NCI-H1436 treated with DMSO at 0.1 percent for 48 hours (cell line): Measurements from ENCODE around the gene FOXR1.
A peak's percentile ranks its signal among the peaks of the same experiment; 100 is the strongest.
"Not testable (repeated sequence)": the region's sequence is repeated elsewhere in the genome, so short reads cannot be mapped to it uniquely, and the experiment has no call there.

ENCODE experiments used
- DNase-seq: peaks from one replicate; lab custom pipeline; 2025; lab: John Stamatoyannopoulos, UW

The FOXR1 gene

DNA sequence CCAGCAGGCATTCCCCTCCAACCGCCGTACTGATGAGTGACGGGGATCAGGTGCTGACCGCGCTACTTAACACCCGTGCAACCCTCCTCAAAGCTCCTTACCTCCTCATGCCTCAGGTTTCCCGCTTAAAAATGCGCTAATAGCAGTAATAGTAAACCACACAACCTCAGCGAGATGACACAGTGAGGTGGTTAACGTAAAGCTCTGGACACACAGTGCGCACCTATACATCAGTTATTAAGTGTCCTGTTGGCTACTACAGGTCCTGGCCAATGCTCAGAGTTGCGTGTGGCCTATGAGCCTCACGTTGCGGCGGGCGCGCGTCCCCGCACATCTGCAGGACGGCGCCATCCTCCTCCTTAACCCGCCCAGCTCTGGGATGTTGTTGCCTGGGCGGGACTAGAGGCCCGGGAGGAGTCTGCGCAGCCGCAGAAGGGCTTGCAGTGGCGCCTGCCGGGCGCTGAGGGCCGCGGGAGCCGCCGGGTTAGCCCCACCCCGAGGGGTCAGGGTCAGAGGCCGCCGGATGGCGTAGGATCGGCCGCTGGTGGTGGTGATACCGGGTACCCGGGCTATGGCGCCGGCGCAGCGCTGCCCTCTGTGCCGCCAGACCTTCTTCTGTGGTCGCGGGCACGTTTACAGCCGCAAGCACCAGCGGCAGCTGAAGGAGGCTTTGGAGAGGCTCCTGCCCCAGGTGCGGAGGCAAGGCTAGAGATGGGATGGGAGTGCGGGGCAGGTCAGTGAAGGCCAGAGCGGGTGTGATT, 26.2 kb downstream of the FOXR1 start, which contains the start of gene CENATAC:
TSS of gene CENATAC (plus strand) at position 512 of the 761 bp plus-strand sequence. CDS start at position 572, 60 bp downstream.
- peak; percentile 73 for DNase-seq

DNA sequence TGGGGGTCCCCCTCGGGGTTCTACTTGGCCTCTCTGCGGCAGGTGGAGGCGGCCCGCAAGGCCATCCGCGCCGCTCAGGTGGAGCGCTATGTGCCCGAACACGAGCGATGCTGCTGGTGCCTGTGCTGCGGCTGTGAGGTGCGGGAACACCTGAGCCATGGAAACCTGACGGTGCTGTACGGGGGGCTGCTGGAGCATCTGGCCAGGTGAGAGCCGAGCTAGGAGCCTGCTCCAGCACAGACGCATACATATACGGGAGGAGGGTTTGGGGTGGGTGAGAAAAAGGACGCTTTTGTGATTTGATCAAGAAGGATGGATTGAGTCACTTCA, 26.8 kb downstream of the FOXR1 start:
- no peak for DNase-seq

DNA sequence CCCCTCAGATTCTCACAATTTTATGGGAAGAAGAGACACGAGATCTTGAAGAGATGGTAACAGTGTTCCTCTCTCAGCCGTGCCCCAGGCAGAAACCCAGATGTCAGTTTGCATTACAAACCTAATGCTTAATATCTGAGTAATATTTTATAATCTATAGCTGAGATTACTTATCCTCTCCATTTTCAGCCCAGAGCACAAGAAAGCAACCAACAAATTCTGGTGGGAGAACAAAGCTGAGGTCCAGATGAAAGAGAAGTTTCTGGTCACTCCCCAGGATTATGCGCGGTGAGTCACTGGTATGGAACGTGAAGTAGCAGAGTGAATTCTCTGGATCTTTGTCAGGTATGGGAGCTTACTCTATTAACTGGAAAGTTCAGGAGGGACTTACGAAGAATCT, 27.3 kb downstream of the FOXR1 start:
- no peak for DNase-seq

DNA sequence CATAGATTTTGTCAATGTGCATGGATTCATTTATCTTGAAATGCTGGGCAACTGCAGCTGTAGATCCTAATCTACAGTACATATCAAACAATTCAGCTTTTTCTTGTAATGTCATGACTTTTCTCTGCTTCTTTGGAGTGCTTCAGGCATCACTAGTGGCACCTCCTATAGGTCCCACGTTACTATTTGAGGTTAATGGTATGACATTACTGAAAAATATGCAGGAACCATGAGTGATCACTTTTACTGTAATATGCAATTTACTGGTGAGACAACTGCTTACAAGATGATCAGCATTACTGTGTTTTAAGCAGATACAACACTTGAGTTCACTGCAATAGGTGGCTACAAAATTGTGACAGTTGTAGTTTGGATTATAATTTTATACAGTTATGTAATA, 29.3 kb downstream of the FOXR1 start:
- DNase-seq = no peak

DNA sequence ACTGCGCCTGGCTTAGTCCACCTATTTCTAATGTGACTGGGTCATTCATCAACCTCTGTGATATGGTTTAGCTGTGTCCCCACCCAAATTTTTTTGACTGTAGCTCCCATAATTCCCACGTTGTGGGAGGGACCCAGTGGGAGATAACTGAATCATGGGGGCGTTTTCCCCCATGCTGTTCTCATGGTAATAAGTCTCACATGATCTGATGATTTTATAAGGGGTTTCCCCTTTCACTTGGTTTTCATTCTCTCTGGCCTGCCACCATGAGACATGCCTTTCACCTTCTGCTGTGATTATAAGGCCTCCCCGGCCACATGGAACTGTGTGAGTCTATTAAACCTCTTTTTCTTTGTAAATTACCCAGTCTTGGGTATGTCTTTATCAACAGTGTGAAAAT, 35.1 kb downstream of the FOXR1 start:
- DNase-seq = no peak

DNA sequence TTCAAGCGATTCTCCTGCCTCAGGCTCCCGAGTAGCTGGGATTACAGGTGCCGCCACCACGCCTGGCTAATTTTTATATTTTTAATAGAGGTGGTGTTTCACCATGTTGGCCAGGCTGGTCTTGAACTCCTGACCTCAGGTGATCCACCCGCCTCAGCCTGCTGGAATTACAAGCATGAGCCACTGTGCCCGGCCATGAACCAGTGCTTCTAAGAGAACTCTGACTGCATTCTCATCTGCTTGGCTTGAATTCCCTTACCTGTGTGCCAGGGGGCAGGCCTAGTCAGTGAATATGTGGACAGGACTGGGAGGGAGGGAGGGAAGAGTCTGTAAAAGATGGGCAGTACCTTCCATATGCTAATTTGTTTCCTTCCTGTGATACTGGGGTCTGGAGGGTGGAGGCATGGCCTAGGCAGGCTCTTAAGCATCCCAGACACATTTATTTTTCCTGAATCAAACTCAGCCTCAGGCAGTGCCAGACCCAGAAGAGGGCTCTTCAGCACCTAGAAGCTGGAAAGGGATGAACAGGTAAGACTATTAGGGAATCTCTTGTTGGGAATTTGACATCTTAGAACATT, 40.0 kb downstream of the FOXR1 start:
- DNase-seq = no peak

DNA sequence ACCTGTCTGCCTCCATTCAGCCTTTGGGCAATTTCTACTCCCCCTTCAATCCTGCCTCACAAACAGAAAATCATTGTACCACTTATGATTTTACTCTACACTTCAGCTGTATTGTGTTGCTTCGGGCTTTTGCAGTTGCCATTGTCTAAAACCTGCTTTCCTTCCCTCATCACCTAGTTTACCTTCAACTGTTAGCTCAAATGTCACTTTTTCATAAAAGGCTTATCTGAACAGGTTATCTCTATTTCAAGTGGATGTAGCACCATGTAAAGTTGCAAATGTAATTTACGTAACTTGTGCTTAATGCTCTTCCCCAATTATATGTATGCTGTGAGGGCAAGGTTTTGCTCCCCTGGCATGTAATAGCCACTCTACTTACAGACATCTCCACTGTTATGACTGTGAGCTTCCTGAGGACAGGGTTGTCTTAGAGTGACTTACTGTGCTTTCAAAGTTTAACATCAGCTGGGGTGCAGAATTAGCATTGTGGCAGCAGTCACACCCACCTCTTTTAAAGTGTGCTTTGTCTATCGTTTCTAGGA, 41.1 kb downstream of the FOXR1 start:
- DNase-seq = no peak

DNA sequence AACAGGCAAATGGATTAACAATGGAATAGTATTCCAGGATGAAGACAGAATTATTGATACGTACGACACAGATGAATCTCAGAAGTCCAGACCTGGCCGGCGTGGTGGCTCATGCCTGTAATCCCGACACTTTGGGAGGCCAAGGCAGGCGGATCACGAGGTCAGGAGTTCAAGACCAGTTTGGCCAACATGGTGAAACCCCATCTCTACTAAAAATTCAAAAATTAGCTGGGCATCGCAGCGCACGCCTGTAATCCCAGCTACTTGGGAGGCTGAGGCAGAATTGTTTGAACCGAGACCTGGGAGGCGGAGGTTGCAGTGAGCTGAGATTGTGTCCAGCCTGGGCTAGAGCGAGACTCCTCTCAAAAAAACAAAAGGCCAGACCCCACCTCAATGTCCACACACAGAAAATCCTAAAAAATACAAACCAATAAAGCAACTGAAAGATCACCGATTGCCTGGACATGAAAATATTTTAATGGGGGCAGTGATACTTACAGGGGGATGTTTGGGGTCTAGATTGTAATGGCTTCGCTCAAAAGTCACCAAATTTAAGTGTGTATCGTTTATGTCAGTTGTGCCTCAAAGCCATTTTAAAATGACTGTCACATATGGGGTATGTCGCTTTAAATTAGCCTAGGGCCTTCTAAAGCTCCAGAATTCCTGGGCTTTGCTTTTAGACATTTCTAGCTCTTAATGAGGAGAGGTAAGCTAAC, 42.8 kb downstream of the FOXR1 start:
- no peak for DNase-seq

DNA sequence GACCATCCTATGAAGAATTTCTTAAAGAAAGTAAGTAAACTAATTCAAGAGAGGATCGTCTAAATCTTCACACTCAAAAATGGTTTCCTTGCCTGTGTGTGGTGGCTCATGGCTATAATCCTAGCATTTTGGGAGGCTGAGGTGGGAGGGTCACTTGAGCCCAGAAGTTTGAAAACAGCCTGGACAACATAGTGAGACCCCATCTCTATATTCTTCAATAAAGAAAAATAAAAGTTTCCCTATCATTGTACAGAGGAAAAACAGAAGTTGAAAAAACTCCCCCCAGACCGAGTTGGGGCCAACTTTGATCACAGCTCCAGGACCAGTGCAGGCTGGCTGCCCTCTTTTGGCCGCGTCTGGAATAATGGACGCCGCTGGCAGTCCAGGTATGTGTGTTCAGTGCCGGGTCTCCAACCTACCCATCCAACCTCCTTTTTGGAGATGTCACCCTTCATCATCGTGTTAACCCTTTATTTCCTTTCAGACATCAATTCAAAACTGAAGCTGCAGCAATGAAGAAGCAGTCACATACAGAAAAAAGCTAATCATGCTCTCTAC, 43.6 kb downstream of the FOXR1 start:
- DNase-seq = no peak

DNA sequence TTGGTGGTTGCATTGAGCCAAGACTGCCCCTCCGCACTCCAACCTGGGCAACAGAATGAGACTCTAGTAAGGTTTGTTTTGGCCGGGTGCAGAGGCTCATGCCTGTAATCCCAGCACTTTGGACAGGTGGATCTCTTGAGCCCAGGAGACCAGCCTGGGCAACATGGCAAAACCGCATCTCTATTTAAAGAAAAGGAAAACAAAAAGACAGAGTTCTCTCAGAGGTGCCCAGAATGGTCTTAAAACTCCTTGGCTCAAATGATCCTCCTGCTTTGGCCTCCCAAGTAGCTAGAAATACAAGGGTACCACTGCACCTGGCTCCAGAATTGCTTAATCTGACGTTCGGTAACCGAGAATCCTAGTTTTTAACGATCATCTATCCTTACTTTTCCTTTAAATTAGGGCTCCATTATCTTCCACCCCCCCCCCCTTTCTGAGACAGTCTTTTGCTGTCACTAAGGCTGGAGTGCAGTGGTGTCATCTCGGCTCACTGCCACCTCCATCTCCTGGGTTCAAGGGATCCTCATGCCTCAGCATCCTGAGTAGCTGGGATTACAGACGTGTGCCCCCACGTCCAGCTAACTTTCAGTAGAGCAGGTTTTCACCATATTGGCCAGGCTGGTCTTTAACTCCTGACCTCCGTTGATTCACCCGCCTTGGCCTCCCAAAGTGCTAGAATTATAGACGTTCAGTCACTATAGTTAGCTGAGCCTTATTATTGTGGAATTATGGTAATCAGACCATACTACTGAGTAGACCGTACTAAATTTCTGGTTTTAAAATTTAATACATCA, 44.9 kb downstream of the FOXR1 start:
- no peak for DNase-seq

DNA sequence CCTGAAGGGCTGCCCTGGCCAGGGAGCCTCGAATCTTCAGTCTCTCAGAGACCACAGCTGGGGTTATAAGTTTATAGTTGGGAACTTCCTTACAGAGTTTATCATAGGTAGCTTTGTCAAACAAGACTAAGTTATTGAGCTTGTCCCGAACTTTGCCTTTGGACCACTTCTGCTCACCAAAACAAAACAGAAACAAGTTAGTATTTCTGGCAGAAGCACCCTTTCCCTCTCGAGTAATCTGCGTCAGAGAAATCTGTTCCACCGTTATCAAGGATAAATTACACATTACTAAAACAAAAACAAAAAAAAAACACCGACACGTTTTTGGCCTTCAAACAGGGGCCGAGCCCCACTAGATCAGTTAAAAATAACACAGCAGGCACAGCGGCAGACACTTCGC, 45.8 kb downstream of the FOXR1 start:
- DNase-seq = not testable (repeated sequence)

DNA sequence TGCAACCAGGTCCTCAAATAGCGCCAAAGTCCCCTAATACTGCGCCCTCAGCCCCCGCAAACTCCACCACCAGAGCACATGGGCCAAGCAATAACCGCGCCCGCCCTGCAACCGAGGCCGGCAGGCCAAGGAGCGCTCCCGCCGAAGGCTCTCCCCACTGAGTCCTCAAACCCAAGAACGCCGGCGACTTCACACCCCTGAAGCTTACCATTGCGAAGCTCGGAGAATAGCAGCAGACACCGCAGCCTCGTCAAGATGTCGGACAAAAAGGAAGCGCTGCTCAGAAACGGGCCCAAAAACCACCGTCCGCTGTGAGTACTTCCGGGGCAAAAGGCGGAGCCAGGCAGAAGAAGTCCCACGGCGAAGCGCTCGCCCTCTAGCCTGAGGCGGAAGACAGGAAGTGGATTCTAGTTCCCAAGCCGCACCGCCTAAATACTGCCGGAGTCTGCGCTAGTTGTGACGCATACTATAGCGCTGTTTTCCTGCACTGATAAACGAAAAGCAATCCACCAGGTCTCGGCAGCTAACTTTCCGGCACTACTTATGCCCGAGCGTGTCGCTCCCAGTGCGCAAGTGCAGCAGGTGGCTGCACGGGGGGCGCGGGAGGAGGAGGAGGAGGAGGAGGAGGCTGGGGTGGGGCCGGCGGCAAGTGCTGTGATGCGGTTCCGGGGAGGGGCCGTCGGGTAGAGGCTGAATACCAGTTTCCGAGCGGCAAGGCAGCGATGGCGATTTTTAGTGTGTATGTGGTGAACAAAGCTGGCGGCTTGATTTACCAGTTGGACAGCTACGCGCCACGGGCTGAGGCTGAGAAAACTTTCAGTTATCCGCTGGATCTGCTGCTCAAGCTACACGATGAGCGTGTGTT, 46.7 kb downstream of the FOXR1 start, which contains the start of the genes RPS25 and TRAPPC4:
TSS of gene RPS25 (minus strand) at position 270 of the 865 bp plus-strand sequence. CDS start at position 211, 59 bp downstream.
TSS of gene TRAPPC4 (plus strand) at position 693 of the 865 bp plus-strand sequence. CDS start at position 723, 30 bp downstream.
- peak; percentile 70 for DNase-seq

DNA sequence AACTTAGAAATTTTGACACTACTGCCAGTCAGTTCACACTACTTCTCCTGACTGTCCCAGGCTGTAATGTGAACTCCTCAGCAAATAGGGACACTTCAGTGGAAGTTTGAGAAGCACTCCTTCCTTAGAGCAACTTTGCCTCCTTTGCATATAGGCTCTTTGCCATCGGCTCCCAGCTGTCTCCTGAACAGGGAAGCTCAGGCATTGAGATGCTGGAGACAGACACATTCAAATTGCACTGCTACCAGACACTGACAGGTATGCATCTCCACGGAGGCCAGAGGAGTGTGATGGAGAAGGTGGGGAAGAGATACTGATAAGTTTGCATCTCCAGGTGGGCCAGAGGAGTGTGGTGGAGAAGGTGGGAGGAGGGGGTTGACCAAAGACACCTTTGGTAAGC, 48.4 kb downstream of the FOXR1 start:
- no peak for DNase-seq

DNA sequence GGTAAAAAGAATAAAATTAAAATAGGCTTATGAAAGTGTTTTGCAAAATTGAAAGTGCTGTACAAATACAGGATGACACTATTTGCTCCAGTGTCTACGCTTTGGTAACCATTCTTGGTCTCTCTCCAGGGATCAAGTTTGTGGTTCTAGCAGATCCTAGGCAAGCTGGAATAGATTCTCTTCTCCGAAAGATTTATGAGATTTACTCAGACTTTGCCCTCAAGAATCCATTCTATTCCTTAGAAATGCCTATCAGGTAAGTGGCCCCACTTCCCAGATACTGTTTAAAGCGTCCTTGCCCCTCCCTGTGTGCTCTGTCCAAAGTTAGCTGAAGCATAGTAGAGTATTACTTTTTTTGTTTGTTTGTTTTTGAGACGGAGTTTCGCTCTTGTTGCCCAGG, 50.1 kb downstream of the FOXR1 start:
- no peak for DNase-seq

DNA sequence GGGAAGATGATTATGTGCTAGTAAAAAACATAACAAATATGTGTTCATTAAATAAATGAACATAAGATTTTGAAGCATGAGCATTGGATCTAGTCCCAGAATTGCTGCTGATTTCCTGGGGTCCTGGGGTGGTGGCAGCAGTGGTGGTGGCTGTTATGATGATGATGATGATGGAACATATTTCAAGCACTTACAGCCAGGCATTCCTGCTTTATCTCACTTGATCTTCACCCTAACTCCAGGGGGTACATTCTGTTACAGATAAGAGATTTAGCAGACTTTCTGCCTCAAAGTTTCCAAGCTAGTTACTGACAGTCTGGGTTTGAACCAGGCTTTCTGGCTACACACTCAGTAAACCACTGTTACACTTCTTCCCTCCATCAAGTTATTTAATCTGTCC, 52.2 kb downstream of the FOXR1 start:
- DNase-seq = no peak

DNA sequence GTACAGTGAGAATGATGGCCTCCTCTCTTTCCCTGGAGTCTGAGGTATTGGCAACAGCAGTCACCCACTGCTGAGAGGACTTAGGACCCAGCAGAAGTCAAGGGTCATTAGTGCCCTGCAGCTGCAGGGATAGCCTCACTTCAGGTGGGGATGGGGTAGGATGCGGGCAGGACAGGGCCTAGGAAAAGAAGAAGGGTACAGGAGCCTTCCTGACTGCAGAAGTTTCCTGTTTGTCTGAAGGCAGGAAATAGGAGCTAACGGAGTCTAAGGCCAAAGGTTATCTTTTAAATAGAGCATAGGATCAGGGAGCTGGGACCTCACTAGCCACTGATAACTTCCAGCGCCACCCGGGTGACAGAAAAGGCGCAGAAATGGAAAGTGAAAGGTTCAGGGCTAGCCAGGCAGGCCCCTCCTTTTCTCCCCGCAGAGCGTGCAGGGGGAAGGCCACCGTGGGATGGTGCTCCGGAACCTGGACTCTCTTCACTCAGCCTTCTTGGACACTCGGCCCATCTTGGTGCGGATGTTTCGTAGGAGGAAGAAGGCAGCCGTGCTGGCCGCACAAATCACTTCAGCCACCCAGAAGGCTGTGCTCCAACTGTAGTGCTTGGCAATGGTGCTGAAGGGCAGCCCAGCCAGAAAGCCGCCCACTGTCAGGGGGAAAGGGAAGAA, 53.0 kb downstream of the FOXR1 start:
- no peak for DNase-seq

DNA sequence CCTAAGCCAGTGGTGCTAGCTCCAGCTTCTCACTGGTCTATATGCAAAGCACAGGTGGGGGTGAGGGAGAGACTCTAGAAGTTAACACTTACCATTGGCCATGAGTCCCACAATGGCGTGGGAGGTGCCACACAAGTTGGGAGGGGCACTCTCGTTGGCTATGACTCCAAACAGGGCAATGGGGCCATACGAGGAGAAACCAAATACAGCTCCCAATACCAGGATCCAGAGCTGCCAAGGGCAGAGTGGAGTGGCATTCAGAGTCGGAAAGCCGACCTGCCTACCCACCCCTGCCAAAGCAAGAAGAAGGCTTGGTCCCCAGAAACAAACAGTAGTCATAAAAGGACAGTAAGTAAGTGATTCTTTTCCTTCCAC, 53.5 kb downstream of the FOXR1 start:
- no peak for DNase-seq

DNA sequence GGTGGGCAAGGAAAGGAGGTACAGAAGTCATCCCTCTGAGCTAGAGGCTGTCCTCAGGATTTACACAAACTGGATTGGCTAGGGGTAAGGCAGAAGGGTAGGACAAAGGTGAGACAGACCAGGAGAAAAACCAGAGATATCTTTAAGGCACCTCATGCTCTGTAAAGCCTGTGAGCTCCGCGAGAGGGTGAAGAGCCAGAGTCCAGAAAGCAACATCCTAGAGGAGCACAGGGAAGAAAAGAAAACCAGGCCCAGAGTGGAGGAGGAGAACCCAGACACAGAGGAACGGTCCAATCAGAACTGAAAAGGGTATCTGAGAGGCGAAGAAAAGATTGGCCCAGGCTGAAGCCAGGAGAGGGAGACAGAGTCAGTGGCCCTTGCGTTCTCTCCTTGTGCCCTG, 54.0 kb downstream of the FOXR1 start:
- no peak for DNase-seq

DNA sequence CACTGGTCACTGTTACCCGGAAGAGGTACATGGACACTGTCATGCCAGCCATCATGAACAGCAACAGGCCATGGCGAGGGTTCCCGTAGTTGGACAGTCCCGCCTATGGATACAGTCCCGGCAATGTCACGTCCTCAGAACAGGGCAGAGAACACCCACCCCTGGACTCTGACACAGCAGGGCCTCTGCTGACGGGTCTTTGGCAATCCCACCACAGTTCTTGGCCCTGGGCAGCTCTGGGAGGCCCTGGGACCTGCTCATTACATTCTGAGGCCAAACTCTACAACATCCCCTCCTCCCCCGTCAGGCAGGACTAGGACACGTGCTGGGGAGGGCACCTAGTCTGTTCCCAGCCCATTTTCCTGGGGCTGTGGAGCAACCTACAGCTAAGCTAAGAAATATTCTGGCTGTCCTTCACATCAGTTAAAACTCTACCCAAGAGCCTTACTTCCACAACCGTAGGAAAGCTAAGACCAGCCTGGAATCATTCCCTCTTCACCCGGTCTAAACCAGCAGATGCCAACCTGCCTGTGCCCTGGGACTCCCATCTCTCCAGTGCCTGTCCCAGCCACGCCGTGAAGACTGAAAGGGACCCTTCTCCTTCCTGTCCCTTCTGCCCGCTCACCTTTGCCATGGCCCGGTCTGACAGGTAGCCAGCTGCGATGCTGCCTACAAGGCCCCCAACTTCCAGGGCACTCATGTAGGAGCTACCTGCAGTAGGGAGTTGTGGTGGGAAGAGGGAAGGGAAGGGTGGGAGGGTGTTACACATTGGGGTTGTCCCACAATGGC, 54.6 kb downstream of the FOXR1 start:
- DNase-seq = no peak
